HuH-7.5 (cell line): ENCODE measurements around the gene SAMD4A.
A peak's percentile ranks its signal among the peaks of the same experiment; 100 is the strongest.

Experiments
- DNase-seq: peaks from one replicate; pipeline ENCODE4 v3.0.0; 2011; ENCODE audit warnings: low spot score

SAMD4A gene

GRCh38 chr14:54566410-54567223 lies at the start of gene SAMD4A:
Gene SAMD4A (plus strand): TSS chr14:54567128. CDS start chr14:54567917, 789 bp downstream.
- DNase-seq: peak; percentile 85

- no peak for DNase-seq
Observed at GRCh38 chr14:54524410-54524809, 42.5 kb upstream of the SAMD4A start.

- no peak for DNase-seq
Observed at GRCh38 chr14:54528973-54529372, 38.0 kb upstream of the SAMD4A start.

- no peak for DNase-seq
Observed at GRCh38 chr14:54529811-54530210, 37.1 kb upstream of the SAMD4A start.

- no peak for DNase-seq
Observed at GRCh38 chr14:54532111-54533012, 34.6 kb upstream of the SAMD4A start.

- DNase-seq: no peak
Observed at GRCh38 chr14:54533100-54533499, 33.8 kb upstream of the SAMD4A start.

GRCh38 chr14:54535126-54535525 lies 31.8 kb upstream of the SAMD4A start:
- DNase-seq: no peak

GRCh38 chr14:54535646-54536045 lies 31.3 kb upstream of the SAMD4A start:
- DNase-seq: no peak

- DNase-seq: no peak
Observed at GRCh38 chr14:54537651-54538050, 29.3 kb upstream of the SAMD4A start.

- no peak for DNase-seq
Observed at GRCh38 chr14:54538055-54538454, 28.9 kb upstream of the SAMD4A start.

GRCh38 chr14:54547583-54547982 lies 19.3 kb upstream of the SAMD4A start:
- no peak for DNase-seq

GRCh38 chr14:54548491-54548890 lies 18.4 kb upstream of the SAMD4A start:
- DNase-seq: no peak

- DNase-seq: no peak
Observed at GRCh38 chr14:54549862-54550261, 17.1 kb upstream of the SAMD4A start.

- DNase-seq: no peak
Observed at GRCh38 chr14:54550514-54550913, 16.4 kb upstream of the SAMD4A start.

GRCh38 chr14:54554401-54554800 lies 12.5 kb upstream of the SAMD4A start:
- no peak for DNase-seq

GRCh38 chr14:54555651-54556050 lies 11.3 kb upstream of the SAMD4A start:
- no peak for DNase-seq

- peak; percentile 21 for DNase-seq
Observed at GRCh38 chr14:54556535-54556934, 10.4 kb upstream of the SAMD4A start.

GRCh38 chr14:54562334-54562733 lies 4.6 kb upstream of the SAMD4A start:
- no peak for DNase-seq

GRCh38 chr14:54564071-54564867 lies 2.7 kb upstream of the SAMD4A start:
- peak; percentile 27 for DNase-seq

GRCh38 chr14:54564868-54565784 lies 1.8 kb upstream of the SAMD4A start:
- DNase-seq: peak; percentile 80

- DNase-seq: peak; percentile 89
Observed at GRCh38 chr14:54565785-54566409, 1.0 kb upstream of the SAMD4A start.
